Activated T-cell treated with anti-CD3 and anti-CD28 coated beads, Interleukin-2, amount 50 U/mL, for 1 hour (primary cell): ENCODE measurements around the gene PPP2R2C.

Source experiments
- DNase-seq: peaks from one replicate; pipeline ENCODE4 v3.0.0-alpha.2; 2020

Gene PPP2R2C

DNA sequence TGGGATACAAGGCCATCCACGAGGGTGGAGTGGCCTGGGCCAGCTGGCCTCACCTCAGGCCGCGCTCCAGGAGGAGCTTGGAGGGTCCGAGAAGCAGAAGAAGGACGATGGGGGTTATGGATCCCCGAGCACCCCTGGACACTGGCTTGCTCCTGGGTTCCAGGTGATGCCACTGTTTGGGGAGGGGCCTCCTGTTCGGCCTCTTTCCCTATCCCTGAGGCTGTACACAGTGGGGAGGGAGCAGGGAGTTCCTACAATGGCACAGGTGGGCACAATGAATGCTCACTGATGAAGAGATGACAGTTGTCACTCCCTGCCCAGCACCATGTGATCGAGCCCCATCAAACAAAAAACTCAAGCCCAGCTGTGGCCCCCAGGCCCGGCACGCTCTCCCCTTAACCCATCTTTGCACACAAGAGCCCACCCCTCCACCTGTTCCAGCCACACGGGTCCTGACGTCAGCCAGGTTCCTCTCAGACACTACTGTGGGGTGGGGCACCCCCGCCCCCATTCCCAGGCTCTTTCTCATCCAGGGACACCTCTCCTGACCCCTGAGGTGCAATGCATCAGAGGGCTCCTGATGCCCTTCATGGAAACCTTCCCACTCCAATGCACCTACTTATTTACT lies 132.5 kb downstream of the PPP2R2C start:
- no peak for DNase-seq

DNA sequence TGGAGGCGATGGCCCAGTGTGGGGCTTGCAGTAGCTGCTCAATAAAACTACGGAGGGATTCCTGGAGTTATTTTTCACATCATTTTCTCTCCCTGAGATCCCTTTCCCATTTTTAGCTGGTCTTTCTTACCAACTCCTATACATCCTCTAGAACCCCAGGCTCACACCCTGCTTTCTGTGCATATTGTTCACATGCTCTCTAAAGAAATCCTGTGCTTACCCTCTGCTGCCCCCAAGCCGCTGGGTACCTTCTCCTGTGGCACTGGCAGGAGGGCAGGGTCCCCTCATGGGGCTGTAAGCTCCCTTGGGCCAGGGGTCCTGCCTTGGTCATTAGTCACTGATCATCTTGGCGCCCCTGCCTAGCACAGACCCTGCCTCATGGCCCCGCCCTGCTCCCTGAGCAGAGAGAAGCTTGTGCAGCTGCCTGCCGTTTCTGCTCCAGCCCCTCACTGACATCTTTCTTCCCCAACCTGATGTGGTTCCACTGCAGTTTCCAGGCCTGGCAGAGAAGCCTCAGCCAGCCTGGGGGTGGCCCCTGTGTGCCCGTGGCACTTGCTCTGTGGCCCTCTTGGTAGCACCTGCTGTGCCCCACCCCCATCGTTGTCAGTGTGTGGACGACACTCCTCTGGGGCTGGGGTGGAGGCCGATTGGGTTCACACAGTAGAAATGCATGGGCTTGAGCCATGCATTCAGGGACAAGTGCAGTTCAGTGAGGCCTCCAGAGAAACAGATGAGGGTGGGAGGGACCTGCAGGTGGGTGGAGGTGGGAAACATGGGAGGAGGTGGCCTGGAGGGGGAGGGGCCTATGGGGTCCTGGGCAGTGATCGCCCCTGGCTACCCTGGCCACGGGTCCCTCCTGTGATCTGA lies 133.2 kb downstream of the PPP2R2C start:
- DNase-seq, result no peak

DNA sequence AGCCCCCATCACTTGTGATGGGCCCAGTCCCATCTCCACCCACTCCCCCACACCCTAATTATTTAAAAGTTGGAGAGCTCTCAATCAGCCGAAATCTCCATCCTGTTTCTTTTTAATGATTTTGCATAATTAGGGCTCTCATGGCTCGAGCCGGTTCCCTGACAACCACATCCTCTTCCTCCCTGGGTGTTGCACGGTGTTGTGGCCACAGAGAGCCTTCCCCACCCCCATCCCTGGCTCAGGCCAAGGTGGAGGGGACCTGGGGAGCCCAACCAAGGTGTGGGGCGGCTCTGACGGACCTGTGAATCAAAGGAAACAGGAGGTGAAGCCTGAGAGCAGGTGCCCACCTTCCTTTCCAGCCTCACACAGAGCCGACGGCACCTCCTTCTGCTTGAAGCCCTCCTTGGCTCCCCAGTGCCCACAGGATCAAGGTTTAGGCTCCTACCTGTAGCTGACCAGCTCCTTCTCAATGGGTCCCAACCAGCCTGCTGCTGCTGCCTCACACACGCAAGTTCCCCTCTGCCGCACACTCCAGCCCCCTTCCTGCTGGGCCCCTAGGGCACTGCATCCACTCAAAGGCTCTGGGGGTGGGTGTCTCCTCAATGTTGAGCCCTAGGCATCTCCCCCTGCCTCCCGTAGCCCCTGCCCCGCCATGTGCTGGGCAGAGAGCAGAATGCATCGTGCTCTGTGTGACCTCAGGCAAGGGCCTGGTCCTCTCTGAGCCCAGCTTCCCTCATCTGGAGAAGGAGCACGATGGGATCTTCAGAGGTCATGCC lies 134.1 kb downstream of the PPP2R2C start:
- no peak for DNase-seq

DNA sequence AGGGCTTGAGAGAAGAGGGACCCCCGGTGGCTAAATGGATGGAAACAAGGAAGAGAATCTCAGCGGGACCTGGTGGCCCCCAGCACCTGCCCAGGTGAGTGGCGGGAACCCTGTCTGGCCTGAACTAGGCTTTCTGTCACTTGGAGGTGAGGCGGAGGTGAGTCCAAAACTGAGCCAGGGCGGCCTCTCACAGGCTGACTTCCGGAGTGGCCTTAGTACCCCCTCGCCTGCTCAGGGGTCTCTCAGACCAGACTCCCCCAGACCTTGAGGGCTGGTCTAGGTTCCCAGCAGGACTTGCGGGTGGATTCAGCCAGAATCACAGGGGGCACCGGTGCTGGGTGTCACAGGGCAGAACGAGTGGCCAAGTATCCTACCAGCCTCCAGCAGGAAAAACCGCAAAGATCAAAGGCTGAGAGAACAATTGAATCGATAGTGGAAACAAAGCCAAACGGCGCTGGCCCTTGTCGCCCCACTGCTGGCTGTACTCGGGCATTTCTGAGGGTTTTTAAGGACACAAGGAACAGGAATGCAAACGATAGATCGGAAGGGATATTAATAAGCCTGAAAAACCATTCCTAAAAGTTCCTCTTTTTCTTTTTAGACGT lies 135.0 kb downstream of the PPP2R2C start:
- DNase-seq, result no peak

DNA sequence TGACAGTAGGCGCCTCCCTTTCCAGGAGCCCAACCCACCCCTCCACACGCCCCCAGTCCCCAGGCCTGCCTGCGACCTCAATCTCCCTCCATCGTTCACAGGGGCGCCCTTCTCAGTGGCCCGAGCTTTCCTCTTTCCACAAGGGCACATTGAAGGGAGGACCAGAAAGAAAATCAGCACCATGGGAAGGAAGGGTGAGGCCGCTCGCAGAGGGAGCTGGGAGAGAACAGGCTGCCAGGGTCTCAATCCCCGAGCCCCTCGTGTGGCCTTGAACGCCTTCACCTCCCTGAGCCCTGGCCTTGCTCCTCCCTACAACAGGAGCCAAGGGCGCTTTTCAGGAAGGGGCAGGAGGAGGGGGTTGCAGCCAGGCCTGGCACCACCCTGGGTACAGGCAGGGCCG lies 136.2 kb downstream of the PPP2R2C start:
- DNase-seq, result no peak

DNA sequence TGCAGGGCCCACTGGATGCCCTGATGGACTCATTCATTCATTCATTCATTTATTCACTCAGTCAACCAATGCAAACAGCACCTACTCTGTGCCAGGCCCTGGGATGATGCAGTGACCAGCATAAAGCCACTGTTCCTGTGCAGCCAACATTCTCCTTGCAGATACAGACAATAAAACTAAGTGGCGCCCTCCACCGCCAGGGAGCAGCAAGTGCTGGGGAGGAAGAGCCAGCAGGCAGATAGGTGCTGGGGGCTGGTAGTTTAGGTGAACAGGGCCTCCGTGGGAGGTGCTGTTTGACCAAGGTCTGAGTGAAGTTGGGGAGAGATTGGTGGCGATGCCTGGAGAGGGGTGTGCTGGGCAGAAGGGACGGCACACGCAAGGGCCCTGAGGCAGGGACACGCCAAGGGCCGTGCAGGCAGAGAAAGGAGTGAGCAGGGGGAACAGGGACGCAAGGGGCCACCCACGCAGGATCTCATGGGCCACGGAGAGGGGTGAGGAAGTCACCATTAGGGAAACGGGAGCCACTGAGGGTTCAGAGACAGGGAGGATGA lies 137.3 kb downstream of the PPP2R2C start:
- no peak for DNase-seq

DNA sequence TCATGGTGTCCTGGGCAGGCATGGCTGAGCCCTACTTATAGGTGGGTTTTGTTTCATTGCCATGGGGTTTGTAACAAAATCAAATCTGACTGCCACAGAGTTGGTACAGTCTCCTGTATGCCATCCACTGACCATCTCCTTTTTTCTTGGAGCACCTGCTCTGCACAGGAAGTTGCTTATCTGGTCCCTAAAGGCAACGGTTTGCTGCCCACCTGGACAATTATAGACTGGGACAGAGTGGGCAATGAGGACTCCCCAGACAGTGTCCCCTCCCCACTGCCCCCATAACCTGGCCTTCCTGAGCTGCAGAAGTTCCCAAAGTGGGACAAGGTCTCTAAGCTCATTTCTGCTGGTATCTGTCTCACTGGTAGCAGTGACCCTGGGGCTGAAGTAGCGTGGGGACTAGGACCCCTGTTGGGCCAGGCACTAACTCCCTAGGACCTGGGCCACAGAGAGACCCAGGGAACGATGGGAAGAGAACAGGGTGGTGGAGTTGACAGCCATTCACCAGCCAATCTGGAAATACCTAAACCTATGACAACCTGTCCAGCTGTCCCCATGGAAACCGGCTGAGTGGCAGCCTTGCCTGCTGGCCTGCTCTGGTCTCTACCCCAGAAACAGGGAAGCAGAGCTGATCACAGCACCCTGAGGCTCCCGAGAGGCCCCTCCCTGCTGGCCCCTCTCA lies 138.1 kb downstream of the PPP2R2C start:
- DNase-seq, result no peak

DNA sequence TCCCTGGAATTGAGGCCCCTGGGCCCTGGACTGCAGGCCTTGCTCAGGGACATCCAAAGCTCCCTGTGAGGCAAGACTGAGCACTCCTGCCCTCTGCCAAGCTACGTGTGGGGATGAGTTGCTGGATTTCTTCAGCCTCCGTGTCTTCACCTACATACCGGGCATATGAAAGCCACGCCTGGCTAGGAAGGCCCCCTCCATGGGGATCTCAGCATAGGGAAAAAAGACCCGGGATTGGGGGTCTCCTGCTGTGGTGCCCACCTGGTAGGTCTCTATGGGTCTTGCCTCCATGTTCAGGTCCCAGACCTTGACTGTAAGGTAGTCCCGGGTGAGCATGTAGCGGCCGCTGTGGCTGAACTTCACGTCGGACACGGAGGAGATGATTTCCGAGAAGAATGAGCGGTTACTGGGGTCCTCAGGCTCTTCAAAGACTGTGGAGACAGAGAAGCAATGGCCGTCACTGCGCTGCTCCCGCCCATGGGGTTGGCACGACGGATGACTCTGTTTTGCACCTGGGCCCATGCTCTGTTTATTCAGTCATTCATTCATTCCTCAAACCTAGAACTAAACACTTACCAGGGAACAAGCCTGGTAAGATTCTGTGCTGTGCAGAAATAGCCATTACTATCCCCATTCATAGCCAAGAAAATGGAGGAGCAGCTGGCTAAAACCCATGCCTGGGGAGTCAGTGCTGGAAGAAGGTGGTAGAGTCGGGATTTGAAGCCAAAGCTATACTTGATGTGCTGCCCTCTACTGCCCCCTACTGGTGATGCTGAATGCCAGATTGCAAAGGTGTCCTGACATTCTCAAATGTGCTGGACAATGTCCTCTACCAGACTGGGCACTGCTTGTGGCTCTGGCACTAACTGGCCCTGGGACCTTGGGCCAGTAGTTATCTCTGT lies 138.9 kb downstream of the PPP2R2C start:
- DNase-seq, result no peak

DNA sequence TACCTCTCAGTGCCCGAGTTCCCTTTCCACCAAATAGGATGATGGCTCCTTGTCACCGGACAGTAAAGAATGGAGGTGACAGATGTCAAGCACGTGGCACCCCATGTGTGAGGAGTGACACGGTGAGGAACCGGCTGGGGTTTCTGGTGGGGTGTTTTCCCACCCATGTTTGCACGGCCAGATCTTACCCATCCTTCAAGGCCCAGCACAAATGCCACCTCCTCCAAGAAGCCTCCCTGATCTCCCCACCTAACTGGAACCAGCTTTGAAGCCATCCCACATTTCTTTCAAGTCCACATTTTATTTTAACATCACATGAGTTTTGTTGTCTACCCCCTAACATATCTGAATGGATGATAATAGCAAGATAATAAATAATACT lies 139.8 kb downstream of the PPP2R2C start:
- DNase-seq, result no peak

DNA sequence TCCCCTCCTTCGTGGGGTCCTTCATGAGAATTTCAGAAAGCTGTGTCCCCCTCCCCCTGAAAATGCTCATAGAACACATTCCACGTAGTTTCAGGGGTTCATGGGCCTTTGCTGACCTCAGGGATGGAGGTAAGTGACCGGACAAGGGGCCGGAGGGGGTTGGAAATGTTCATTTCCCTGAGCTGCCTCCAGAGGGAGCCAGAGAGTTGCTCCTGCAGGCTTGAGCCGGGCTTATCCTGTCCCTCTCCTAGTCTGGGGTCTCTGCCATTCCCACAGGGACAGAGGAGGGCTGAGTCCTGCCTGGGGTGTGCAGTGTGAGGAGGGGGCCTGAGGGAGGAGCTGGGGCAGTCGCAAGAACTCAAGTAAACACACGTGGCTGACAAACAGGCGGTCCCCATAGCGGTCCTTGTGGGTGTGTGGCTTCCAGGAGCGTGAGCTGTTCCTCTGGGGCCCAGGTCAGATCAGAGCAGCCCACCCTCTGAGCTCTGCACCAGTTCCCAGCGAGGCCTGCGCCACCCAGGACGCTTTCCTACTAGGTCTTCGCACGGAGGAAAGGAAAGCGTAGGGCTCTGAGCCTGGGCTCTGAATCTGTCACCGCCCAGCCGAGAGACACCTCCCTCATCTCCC lies 140.3 kb downstream of the PPP2R2C start:
- no peak for DNase-seq

DNA sequence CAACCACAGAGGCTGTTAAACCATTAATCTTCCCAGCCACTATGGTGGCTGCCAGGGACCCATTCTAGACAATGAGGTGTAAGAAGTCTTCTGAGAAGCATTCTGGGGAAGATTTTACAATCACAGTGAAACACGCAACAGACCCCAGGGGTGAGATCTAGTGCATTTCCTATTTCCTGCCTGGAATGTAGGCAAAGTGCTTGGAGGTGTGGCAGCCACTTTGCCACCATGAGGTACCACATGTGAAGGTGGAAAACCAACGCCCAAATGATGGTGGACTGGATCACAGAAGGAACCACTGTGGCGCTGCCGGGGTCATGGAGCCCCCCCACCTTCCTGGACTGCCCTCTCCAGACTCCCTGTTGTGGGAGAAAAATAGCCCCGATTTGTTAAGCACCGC lies 140.9 kb downstream of the PPP2R2C start:
- no peak for DNase-seq

DNA sequence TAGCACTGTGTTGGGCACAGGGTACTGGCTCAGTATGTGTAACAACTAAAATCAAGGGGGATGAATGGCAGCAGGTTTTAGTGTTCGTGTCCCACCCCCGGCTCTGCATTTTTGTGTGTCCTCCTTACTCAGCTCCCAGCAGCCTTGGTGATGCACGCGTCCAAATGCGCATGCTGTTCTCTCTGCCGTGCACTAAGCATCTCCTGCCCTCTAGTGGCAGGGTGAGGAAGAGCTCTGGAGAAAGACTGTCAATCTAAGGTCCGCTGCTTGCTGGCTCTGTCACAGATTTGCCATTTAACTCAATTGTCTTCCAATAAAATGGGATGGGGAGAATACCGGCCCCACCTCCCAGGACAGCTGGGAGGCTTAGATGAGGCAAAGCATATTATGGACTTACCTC lies 141.4 kb downstream of the PPP2R2C start:
- DNase-seq, result no peak

DNA sequence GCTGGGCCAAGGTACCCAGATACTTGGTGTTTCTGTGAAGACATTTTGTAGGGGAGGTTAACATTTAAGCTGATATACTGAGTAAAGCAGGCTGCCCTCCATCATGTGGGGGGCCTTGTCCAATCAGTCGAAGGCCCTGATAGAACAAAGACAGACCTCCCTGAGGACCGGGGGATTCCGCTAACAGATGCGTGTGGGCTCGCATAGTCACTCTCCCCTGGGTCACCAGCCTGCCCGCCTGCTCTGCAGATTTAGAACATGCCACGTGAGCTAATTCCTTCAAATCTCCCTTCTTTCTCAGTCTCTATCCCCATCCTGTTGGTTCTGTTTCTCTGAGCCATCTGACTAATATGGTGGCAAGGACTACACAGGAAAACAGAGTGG lies 142.0 kb downstream of the PPP2R2C start:
- DNase-seq, result no peak

DNA sequence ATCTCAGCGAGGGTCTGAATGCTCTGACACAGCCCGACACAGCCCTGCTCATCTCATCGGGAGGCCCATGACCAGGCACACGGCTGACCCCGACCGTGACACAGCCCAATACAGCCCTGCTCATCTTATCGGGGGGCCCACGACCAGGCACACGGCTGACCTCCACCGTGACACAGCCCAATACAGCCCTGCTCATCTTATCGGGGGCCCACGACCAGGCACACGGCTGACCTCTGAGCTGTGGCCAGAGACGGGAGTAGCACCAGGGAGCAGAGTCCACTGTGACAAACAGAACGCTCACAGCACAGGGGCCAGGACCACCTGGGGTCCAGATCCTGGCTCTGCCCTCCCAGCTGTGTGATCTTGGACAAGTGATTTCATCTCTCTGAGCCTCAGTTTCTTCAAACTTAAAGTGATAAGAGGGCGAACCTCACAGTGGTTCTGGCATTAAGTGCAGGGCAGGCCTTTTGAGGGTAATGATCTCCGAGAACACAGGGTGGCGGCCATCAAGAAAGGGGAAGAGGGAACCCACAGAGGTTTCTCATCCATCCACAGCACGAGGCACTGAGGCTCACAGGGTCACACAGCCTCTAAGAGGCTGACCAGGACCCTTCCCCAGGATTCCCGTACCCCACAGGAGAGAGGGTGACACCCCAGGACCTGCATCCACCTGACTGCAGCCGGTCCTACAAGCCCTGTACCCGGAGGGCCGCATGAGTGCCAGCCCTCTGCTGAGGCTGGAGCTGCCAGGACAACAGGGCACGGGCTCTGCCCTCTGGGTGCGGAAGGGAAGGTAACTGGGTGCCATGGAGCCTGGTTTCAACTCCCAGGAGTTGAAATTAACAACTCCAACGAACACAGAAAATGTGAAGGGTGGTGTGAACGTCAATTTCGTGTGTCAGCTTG lies 142.7 kb downstream of the PPP2R2C start:
- DNase-seq, result no peak

DNA sequence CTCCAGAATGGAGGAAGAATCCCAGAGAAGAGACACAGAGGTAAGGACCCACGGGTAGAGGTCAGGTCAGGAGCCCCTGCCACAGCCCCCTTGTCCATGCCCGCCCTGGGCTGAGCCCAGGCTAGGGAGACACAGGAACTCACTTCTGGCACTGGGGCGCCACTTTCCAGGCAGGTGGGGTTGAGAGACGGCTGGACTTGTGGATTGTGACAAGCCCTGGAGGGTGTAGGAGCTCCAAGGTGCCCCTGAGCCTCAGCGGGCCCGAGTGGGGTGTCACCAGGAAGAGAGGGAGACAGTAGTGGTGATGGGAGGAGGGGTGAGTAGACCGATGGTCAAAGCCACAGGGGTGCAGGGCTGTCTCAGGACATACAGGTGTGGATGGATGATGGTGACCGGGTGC lies 143.9 kb downstream of the PPP2R2C start:
- no peak for DNase-seq

DNA sequence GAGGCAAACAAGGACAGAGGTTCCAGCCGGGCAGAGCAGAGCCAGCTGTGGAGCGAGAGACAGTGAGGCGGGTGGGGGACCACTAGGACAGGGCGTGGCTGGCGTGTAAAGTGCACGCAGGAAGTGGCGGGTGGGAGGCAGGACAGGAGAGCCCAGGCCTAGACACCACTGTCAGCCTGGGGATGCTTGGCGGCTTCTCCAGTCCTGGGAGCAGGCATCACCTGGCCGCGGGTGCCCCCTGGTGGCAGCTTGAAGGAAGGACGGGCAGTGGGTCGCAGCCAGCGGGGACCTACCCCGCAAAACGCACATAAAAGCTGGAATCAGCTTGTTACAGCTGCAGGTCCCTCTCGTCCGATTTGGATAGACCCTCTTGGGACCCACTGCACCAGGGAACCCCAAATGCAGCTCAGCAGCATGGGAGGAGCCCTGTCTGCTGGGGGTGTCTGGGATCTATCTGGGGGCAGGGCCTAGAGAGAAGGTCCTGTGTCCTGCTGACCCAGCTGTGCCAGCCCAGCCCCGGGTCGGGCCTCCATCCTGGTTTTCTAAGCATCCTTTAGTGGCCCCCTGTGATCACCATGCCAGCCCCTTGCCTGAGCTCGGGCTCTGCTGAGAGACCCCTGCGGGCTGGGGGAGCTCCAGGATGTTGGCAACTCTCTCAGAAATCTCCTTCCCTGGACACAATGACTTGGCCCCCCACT lies 145.0 kb downstream of the PPP2R2C start:
- peak; percentile 81 for DNase-seq

DNA sequence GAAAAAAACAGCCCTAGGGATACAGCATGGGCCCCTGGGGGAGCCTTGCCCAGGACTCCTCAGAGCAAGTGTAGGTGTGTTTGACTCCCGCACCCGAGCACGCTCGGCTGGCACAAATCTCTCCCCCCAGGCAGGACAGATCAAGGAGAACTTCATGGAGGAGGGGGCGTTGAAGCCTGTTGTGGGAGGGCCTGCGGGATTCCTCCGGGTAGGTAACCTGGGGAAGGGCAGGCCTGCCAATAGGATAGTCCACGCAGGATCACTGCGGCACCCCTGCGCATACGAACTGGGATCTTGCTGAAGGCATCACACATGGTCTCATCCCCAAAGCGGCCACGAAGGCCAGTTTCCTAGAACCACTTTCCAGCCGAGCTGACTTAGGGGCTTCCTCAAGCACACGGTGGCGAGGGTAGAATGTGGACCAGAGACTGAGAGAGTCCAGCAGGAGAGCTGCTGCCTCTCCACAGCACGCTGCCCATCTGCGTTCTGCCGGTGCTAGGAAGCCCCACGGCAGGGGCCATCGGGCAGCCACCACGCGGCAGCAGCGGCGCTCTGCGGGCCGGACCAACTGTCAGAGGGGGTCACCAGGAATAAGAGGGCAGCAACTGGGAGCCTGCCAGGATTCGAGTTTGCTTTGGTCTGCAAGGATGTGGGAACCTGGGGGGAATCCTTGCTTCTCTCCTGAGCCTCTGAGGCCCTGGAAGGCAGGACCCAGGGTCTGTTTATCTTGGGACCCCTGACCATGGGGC lies 145.9 kb downstream of the PPP2R2C start:
- no peak for DNase-seq

DNA sequence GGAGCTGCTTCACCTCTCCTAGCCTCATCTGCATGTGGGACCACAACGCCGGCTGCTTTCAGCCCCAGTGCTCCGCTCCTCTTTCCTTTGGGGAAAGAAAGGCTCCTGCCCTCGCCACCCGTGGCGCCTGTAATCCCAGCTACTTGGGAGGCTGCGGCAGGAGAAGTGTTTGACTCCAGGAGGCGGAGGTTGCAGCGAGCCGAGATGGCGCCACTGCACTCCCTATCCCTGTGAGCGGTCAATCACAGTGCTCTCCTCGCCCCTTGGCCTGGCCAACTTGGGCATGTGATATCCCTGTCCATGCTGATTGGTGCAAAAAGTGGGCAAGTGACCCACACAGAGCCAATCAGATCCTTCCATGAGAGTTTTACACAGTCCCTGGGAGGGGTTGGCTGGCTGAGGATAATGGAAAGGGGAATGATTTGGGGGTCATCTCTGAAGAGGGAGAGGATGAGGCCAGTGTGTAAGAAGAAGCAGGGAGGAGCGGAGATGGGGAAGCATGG lies 146.6 kb downstream of the PPP2R2C start:
- no peak for DNase-seq
